Limb (tissue), 2 donors: Measurements from ENCODE around the gene DENND1A.

Source experiments
- DNase-seq, 2 donors: peaks; one replicate each; pipeline ENCODE4 v3.0.0-alpha.2; 2016; ENCODE audit errors: extremely low spot score in 2 of 2

Gene DENND1A

GRCh38 chr9:123505496-123505895 is 424.4 kb downstream of the DENND1A start:
- no peak for DNase-seq

GRCh38 chr9:123500336-123500735 is 429.6 kb downstream of the DENND1A start:
- no peak for DNase-seq

DNA sequence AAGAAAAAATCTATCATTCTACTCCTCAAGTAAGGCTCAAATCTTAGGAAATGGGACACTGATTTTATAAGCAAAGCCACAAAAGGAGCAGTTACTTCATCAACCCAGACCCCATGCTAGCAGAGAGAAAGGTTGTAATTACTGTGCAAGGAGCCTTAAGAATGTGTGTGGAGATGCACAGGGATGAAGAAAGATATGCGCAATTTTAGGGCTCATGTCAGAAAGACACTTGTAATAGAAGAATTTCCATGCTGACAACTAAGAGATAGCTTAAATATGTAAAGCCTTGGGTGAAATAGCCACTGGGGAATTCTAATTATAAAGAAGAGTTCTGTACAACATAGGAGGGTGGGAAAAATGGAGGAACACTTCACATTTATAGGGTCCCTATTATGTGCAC is 432.1 kb downstream of the DENND1A start:
- DNase-seq, result no peak

GRCh38 chr9:123495731-123496130 is 434.2 kb downstream of the DENND1A start:
- no peak for DNase-seq

DNA sequence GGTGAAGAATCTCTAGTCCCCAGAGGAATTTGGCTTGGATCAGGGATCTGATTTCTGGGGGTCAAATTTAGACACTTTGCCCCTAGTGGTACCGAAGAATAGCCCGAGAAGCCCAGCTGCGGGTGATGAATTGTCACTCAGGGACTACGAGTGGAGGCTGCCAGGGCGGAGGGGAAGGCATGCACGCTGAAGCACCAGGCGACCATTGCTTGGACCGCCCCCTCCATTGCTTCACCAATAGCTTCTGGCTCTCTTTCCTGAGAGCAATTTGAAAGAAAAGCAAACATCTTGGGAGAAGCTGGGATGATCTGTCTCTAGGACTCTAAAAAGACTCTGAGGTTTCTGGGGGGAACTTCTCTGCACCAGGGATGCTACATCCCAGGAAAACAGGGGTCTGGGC is 436.3 kb downstream of the DENND1A start:
- no peak for DNase-seq

- DNase-seq, result no peak
Measured at GRCh38 chr9:123490688-123491087, 439.2 kb downstream of the DENND1A start.

GRCh38 chr9:123488722-123489321 is 441.1 kb downstream of the DENND1A start:
- DNase-seq, result no peak

DNA sequence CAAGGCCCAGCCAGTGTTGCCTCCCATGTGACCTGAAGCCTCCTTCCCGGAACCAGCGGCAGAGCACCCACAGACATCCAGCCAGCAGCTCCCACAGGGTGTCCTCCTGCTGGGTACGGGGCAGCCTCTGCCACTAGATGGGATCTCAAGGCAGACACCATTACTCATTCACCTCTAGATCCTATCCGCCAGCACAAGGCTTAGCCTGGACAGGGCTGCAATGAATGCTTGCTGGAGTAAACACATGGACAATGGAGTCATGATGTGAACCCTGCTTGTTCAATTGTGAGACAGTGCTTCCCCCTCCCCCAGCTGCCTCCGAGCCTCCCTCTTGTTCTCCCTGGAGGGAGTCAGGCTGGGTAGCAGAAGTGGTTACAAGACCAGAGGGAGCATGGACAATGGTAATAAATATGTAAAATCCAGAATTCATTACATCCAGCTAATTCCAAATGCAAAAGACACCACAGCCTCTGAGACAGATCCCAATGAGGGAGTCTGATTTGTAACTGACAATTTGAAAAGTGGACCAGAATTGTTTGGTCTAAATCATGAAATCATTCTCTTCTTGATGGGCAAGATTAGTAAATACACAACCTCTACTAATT is 441.9 kb downstream of the DENND1A start:
- DNase-seq, result no peak

DNA sequence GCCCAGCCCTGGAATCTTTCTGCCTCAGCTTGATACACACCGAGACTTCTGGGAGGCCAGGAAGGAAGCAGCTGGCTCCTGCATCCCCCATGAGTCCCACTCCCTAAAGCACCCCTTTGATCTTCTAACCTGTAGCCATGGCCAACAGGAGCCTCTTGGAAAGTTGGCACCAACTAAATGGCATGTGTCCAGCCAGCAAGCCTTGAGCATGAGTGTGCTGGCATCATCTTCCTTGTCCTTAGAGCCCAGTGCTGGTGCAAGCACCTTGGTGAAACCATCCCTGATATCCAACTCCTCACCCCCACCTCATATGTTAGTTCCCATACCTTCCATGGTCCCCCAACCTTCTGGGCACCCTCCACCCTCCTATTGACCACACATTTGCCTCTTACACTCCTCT is 443.5 kb downstream of the DENND1A start:
- no peak for DNase-seq

GRCh38 chr9:123485216-123485615 is 444.7 kb downstream of the DENND1A start:
- no peak for DNase-seq

DNA sequence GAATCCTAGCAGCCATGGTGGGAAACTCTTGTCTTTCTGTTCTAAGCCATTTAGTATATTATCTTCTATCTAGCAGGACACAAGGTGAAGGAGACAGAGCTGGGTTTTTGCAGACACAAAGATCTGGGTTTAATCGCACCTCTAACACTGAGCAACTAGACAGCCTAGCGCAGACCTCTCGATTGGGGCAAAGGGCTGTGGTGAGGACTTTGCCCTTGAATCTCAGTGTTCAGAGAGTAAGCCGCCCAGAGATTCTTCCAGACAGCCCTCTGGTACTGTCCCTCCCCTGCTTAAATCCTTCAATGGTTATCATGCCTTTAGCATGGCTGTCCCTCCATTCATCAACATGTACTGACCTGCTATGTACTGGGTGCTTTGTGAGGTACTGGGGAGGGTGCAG is 445.8 kb downstream of the DENND1A start:
- DNase-seq, result no peak

DNA sequence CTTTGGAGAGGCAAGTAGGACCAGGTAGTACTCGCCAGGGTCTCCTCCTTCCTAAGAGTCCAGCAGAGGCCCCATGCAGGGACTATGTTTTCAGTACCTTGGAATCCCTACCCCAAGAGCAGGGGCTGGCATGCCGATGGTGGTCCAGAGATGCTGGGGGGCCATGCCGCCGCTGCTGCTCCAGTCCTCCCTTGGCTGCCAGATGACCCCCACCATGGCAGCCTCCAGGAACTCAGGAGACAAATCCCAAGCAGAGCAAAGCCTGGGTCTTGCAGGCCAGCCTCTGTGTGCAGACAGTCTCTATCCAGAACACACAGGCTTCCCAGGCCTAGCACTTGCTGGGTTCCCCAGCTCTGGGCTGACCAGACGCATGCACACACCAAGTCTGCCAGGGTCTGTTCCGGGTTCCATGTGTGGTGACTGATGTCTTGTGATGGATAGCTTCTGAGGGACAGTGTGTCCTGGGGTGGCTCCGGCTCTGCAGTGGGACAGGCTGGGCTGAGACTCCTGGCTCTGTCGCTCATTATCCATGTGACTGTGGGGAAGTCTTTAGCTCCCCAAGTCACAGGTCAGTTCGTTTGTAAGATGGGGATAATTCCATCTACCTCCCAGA is 446.6 kb downstream of the DENND1A start:
- no peak for DNase-seq

GRCh38 chr9:123482295-123482968 is 447.5 kb downstream of the DENND1A start:
- DNase-seq, result no peak

GRCh38 chr9:123481209-123481865 is 448.6 kb downstream of the DENND1A start:
- DNase-seq, result no peak

DNA sequence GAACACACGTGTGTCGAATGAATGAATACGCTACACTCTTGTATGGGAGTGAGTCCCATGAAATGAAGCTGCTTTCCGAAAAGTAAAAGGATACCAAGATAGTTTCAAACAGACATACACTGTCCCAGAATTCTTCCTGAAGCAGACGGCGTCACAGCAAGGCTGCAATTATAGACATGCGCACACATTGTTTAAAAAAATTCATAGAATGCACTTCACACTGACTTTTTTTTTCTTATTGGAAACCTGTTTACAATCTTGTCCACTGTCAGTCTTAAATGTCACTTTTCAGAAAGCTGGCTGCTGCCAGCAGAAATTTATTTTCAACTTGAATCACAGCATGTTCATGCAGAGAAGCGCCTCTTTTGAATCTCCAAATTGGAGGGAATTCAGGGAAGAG is 449.1 kb downstream of the DENND1A start:
- no peak for DNase-seq

GRCh38 chr9:123480096-123480495 is 449.8 kb downstream of the DENND1A start:
- no peak for DNase-seq

DNA sequence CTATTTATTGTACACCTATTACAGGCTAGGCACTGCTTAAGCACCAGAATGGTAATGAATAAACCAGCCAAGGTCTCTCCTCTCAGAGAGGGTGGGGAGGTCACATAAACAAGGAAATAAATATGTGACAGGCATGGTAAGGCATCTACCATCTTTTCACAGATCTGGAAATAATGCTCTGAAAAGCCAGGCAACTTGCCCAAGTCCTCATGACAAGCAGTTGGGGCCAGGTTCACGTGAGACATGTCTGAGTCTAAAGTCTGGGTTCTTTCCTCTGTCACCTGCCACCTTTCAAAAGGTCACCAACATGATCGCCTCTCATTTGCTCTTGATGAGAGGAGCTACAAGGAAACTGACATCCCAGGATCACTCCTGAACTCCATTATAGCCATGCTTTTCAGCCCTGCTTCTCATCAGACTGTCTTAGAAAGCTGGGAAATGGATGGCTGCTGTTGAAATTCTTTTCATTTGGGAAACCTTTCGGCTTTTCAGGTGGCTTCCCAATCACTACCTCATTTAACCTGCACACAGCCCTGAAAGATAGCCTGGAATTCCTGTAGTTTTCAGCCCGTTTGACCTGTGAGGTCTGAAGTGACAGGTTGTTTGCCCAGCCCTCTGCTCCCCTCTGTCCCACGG is 450.8 kb downstream of the DENND1A start:
- no peak for DNase-seq

- no peak for DNase-seq
Measured at GRCh38 chr9:123478160-123478559, 451.8 kb downstream of the DENND1A start.

GRCh38 chr9:123475407-123475806 is 454.5 kb downstream of the DENND1A start:
- DNase-seq, result no peak

DNA sequence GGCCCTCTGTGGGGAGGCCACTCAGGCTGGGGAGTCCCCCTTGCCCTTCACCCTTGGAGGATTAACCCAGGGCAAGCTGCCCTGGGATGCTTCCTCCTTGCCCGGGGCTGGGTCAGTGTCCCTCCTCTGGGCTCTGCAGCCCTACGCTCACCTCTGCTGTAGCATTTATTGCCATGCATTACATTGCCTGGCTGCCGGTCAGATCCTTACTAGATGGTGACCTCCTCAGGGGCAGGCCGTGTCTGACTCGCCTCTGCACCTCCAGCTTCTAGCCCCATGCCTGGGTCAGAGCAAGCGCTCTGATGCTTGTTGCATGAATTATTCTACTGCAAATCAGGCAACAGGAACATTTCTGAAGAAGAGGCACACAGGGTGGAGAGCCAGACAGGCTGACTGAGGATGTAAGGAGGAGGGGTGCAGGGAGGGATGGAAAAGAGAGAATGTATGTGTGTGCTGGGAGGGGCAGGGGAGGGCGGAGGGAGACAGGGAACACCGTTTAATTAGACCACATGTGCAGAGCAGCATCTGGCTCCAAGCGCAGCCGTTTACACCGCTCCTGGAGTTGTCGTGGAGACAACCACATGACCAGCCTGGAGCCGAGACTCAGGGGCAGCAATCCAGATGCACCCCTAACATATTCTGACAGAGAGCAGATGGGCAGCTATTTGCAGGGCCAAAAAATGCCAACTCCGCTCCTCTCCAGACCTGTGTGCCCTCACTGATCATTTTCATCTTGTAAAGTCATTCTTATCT is 456.9 kb downstream of the DENND1A start:
- peak; percentile 68 to 72 for DNase-seq
